K562 (cell line): ENCODE measurements around the gene DAPK2. TPM values are rescaled to one million over a fixed set of nuclear protein-coding genes. Genes with fewer than 3 reads are reported as not detected.
A peak's percentile ranks its signal among the peaks of the same experiment; 100 is the strongest.

ENCODE experiments used
- BACH1 ChIP-seq: fragments of 200-800 bp; sonication (Bioruptor generic); IDR thresholded peaks from 2 replicates; pipeline ENCODE4 v1.6.1; 2016; ENCODE audit warnings: missing genetic modification characterization, missing compliant biosample characterization
- DPF2 ChIP-seq: fragments of 450-650 bp; IDR thresholded peaks from 2 replicates; pipeline ENCODE4 v1.6.1; 2016
- ELF4 ChIP-seq: fragments of 450-650 bp; formaldehyde crosslinking; IDR thresholded peaks from 2 replicates; pipeline ENCODE4 v1.4.0; 2022; ENCODE audit warnings: missing genetic modification characterization
- FOSL1 ChIP-seq: fragments of 200-800 bp; sonication (Bioruptor generic); conservative IDR thresholded peaks from 2 replicates; pipeline ENCODE4 v1.6.1; 2016; ENCODE audit warnings: missing genetic modification characterization, missing compliant biosample characterization
- GABPB1 ChIP-seq: sonication (generic); formaldehyde crosslinking; IDR thresholded peaks from 2 replicates; pipeline ENCODE4 v1.8.0; 2022; ENCODE audit warnings: mild to moderate bottlenecking, missing genetic modification reagents
- GTF2A2 ChIP-seq: IDR thresholded peaks from 2 replicates; pipeline ENCODE4 v1.6.1; 2016; ENCODE audit warnings: mild to moderate bottlenecking, missing genetic modification characterization, missing compliant biosample characterization
- ILF3 ChIP-seq: fragments of 450-650 bp; IDR thresholded peaks from 2 replicates; pipeline ENCODE4 v1.6.1; 2018; ENCODE audit warnings: antibody characterized with exemption, mild to moderate bottlenecking, moderate library complexity, borderline replicate concordance
- KDM4B ChIP-seq, 2 experiments: fragments of 450-650 bp in 1 of 2; sonication (generic) in 1 of 2; IDR thresholded peaks; 2 replicates each; pipeline ENCODE4 v1.6.1; 2016 to 2017; ENCODE audit warnings: borderline replicate concordance in 2 of 2, antibody characterized with exemption in 1 of 2, low read depth in 1 of 2, mild to moderate bottlenecking in 1 of 2
- MBD2 ChIP-seq: sonication (generic); IDR thresholded peaks from 2 replicates; pipeline ENCODE4 v1.6.1; 2016; ENCODE audit warnings: low read depth, borderline replicate concordance
- NBN ChIP-seq: fragments of 450-650 bp; IDR thresholded peaks from 2 replicates; pipeline ENCODE4 v1.6.1; 2016; ENCODE audit warnings: low read depth, mild to moderate bottlenecking
- NFE2L1 ChIP-seq: fragments of 450-650 bp; IDR thresholded peaks from 2 replicates; pipeline ENCODE4 v1.6.1; 2016; ENCODE audit warnings: missing genetic modification characterization, low read depth, mild to moderate bottlenecking, missing compliant biosample characterization, moderate library complexity, borderline replicate concordance
- NUFIP1 ChIP-seq: fragments of 450-650 bp; IDR thresholded peaks from 2 replicates; pipeline ENCODE4 v1.6.1; 2018; ENCODE audit not compliant: partially characterized antibody
- RB1 ChIP-seq: fragments of 450-650 bp; IDR thresholded peaks from 2 replicates; pipeline ENCODE4 v1.6.1; 2017; ENCODE audit warnings: low read depth, mild to moderate bottlenecking
- RCOR1 ChIP-seq, 2 experiments: IDR thresholded peaks; 2 replicates each; pipeline ENCODE4 v1.6.1; 2012; ENCODE audit warnings: low read depth in 2 of 2, low read length in 2 of 2, borderline replicate concordance in 1 of 2, improper control_type of control experiment in 1 of 2
- STAG1 ChIP-seq: sonication (generic); formaldehyde crosslinking; IDR thresholded peaks from 2 replicates; pipeline ENCODE4 v1.5.0; 2020; ENCODE audit warnings: missing genetic modification reagents, borderline replicate concordance
- TBL1XR1 ChIP-seq, 2 experiments: IDR thresholded peaks; 2 replicates each; pipeline ENCODE4 v1.6.1; 2012; ENCODE audit warnings: improper control_type of control experiment in 2 of 2, low read length in 2 of 2, mild to moderate bottlenecking in 1 of 2
- U2AF2 ChIP-seq: fragments of 200-400 bp; formaldehyde crosslinking; optimal IDR thresholded peaks from 2 replicates; pipeline ENCODE3; 2017; ENCODE audit warnings: low read depth, mild to moderate bottlenecking, low read length
- ZBED1 ChIP-seq: IDR thresholded peaks from 2 replicates; pipeline ENCODE4 v1.6.1; 2014
- ZKSCAN1 ChIP-seq: fragments of 150-350 bp; IDR thresholded peaks from 2 replicates; pipeline ENCODE4 v1.6.1; 2016; ENCODE audit warnings: low read depth, low read length
- ZKSCAN3 ChIP-seq: fragments of 250-450 bp; sonication (Bioruptor Pico); IDR thresholded peaks from 2 replicates; pipeline ENCODE4 v1.4.0; 2020
- ZNF212 ChIP-seq: fragments of 450-650 bp; formaldehyde crosslinking; IDR thresholded peaks from 2 replicates; pipeline ENCODE4 v1.4.0; 2020; ENCODE audit warnings: mild to moderate bottlenecking
- ZNF253 ChIP-seq: fragments of 250-450 bp; sonication (Bioruptor Pico); conservative IDR thresholded peaks from 2 replicates; pipeline ENCODE4 v1.6.1; 2021; ENCODE audit warnings: mild to moderate bottlenecking
- ZNF282 ChIP-seq: sonication (generic); formaldehyde crosslinking; IDR thresholded peaks from 2 replicates; pipeline ENCODE4 v1.8.1; 2023; ENCODE audit warnings: missing genetic modification reagents
- ZNF431 ChIP-seq: sonication (generic); formaldehyde crosslinking; IDR thresholded peaks from 2 replicates; pipeline ENCODE4 v1.8.0; 2022; ENCODE audit warnings: mild to moderate bottlenecking, missing genetic modification reagents
- polyA plus RNA-seq, 8 experiments: library from polyadenylated mRNA; depleted of rRNA in 4 of 8; stranded (reverse) in 5 of 8; unstranded in 3 of 8; fragments of >200 nt; fragmentation: Nextera tagmentation in 2 of 8; fragmentation: Illumina TruSeq in 1 of 8; extraction: Ambion mirVana in 2 of 8; extraction: Trizol in 1 of 8; gene quantifications; 2 replicates each; pipeline versions ENCODE4 v1.2.1 to v1.2.3, GENCODE V29; 2011 to 2014; ENCODE audit warnings: inconsistent platforms in 1 of 8, missing spikeins in 1 of 8
- total RNA-seq, 7 experiments: library from RNA; depleted of rRNA in 6 of 7; stranded (reverse); fragments of >200 nt in 6 of 7; fragmentation: Illumina TruSeq in 2 of 7; extraction: Trizol in 2 of 7; gene quantifications; 2 replicates each; pipeline versions ENCODE4 v1.2.1 to v1.2.3, GENCODE V29; 2011 to 2021; ENCODE audit warnings: low replicate concordance in 1 of 7
- TF ChIP-seq, protein P1 (sequence below): sonication (generic); formaldehyde crosslinking; IDR thresholded peaks from 2 replicates; pipeline ENCODE4 v1.8.0; 2022; ENCODE audit warnings: mild to moderate bottlenecking, missing genetic modification reagents, borderline replicate concordance
- TF ChIP-seq, protein P2 (sequence below): IDR thresholded peaks from 3 replicates; pipeline ENCODE4 v1.6.1; 2011; ENCODE audit warnings: borderline replicate concordance, mild to moderate bottlenecking, moderate library complexity; ENCODE audit not compliant: insufficient read length; ENCODE audit errors: extremely low read depth

The DAPK2 gene
- total and polyA plus RNA-seq, 9 of the 15 experiments (the other 6 are each of a cell fraction or from before 2014, with no cell fraction given) = 0.14 to 5.2 (median 2.2) TPM

DNA sequence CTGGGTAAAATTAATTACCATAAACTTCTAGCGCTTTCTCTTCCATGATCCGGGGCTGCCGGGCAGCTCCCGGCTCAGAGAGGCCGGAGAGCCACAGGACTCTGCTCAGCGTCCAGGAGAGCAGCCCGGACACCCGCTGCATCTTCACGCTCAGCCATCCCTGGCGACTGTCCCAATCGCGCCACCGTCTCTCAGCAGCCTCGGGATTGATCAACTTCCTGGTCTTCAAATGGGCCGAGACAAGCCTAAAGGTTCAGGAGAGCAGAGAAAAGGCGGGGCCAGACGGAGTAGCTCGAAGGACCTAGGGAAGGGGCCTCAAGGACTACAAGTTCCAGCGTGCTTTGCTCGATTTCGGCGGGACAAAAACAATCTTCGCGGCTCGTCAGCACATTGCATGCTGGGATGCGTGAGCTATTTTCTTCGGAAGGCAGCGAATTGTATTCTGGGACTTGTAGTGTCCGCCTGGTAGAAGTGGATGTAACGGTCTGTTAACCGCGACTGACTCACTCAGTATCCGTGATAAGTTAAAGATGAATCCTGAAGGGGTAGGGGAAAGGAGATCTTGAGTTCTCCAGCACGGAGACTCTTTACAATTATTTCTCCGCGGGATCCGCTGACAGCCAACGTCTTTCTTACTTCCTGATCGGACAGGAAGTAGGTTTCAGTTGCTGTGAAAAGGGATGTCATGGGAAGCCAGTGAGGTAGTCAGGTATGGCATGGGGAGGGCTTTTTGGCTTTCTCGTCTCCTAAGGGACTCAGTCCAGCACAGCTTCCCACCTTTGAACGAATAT is 47.5 kb upstream of the DAPK2 start, which contains the start of gene CIAO2A (continued):
- TF ChIP-seq RB1 (peak; percentile 15; the same call in 1 of the 2 replicates), ZNF282 (CRISPR knock-in tag) (no peak), NBN (no peak), TBL1XR1 (IDR thresholded peaks at IDR 0.05; ENCODE audit: low read length in 2 of 2) (peak in 1 of 2 experiments; percentile 7; a peak in 2 of 4 replicates), RCOR1 (IDR thresholded peaks at IDR 0.05; ENCODE audit: borderline replicate concordance in 1 of 2, low read depth in 2 of 2, low read length in 2 of 2) (peak; percentile 16 to 23; a peak in 2 of 4 replicates), ELF4 (CRISPR knock-in tag) (no peak), ZNF431 (CRISPR knock-in tag) (no peak), KDM4B (IDR thresholded peaks at IDR 0.05; ENCODE audit: borderline replicate concordance in 2 of 2, low read depth in 1 of 2) (peak in 1 of 2 experiments; percentile 25; a peak in 1 of 4 replicates), ZKSCAN1 (peak; percentile 49; the same call in 1 of the 2 replicates), DPF2 (no peak; the same call in 1 of the 2 replicates), ZNF212 (CRISPR knock-in tag) (0 out of 2 replicates have a peak, but pooled peaks have one; percentile 43), ZKSCAN3 (CRISPR knock-in tag) (no peak), ZBED1 (no peak), NFE2L1 (tag) (no peak), ZNF253 (CRISPR knock-in tag) (no peak), GTF2A2 (no peak), GABPB1 (peak; percentile 85), BACH1 (tag) (no peak; the same call in 1 of the 2 replicates), FOSL1 (tag) (peak; percentile 90), U2AF2 (no peak), ILF3 (no peak), NUFIP1 (no peak), MBD2 (peak; percentile 80; the same call in 1 of the 2 replicates), STAG1 (no peak)
- TF ChIP-seq, protein P1, sequence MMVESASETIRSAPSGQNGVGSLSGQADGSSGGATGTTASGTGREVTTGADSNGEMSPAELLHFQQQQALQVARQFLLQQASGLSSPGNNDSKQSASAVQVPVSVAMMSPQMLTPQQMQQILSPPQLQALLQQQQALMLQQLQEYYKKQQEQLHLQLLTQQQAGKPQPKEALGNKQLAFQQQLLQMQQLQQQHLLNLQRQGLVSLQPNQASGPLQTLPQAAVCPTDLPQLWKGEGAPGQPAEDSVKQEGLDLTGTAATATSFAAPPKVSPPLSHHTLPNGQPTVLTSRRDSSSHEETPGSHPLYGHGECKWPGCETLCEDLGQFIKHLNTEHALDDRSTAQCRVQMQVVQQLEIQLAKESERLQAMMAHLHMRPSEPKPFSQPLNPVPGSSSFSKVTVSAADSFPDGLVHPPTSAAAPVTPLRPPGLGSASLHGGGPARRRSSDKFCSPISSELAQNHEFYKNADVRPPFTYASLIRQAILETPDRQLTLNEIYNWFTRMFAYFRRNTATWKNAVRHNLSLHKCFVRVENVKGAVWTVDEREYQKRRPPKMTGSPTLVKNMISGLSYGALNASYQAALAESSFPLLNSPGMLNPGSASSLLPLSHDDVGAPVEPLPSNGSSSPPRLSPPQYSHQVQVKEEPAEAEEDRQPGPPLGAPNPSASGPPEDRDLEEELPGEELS (CRISPR knock-in tag) = 0 out of 2 replicates have a peak, but pooled peaks have one; percentile 10
- TF ChIP-seq, protein P2, sequence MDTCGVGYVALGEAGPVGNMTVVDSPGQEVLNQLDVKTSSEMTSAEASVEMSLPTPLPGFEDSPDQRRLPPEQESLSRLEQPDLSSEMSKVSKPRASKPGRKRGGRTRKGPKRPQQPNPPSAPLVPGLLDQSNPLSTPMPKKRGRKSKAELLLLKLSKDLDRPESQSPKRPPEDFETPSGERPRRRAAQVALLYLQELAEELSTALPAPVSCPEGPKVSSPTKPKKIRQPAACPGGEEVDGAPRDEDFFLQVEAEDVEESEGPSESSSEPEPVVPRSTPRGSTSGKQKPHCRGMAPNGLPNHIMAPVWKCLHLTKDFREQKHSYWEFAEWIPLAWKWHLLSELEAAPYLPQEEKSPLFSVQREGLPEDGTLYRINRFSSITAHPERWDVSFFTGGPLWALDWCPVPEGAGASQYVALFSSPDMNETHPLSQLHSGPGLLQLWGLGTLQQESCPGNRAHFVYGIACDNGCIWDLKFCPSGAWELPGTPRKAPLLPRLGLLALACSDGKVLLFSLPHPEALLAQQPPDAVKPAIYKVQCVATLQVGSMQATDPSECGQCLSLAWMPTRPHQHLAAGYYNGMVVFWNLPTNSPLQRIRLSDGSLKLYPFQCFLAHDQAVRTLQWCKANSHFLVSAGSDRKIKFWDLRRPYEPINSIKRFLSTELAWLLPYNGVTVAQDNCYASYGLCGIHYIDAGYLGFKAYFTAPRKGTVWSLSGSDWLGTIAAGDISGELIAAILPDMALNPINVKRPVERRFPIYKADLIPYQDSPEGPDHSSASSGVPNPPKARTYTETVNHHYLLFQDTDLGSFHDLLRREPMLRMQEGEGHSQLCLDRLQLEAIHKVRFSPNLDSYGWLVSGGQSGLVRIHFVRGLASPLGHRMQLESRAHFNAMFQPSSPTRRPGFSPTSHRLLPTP = no peak
